K562 (cell line): Measurements from ENCODE around the gene PRKAG2.

Experiments
- CEBPZ ChIP-seq: fragments of 150-350 bp; IDR thresholded peaks from 2 replicates; pipeline ENCODE4 v1.6.1; 2014; ENCODE audit warnings: low read depth, mild to moderate bottlenecking, low read length, borderline replicate concordance
- CTCF ChIP-seq, 3 experiments: IDR thresholded peaks in 2 of 3; conservative IDR thresholded peaks in 1 of 3; 2 replicates each; pipeline ENCODE4 v1.5.1; 2011 to 2012; ENCODE audit warnings: low read length in 3 of 3, mild to moderate bottlenecking in 3 of 3, control low read depth in 2 of 3, improper control_type of control experiment in 1 of 3, inconsistent platforms in 1 of 3, low read depth in 1 of 3, mixed read lengths in 1 of 3, moderate library complexity in 1 of 3; ENCODE audit not compliant: insufficient read depth in 2 of 3
- MAX ChIP-seq: sonication (generic); formaldehyde crosslinking; IDR thresholded peaks from 2 replicates; pipeline ENCODE4 v1.9.0; 2022; ENCODE audit warnings: mild to moderate bottlenecking, missing genetic modification reagents
- PKNOX1 ChIP-seq: fragments of 450-650 bp; IDR thresholded peaks from 2 replicates; pipeline ENCODE4 v1.6.1; 2016

- TF ChIP-seq CEBPZ (no peak), MAX (no peak), CTCF (IDR thresholded peaks at IDR 0.05 in 2 of 3, conservative IDR thresholded peaks at IDR 0.05 in 1 of 3; ENCODE audit: insufficient read depth in 2 of 3, low read depth in 1 of 3, low read length in 3 of 3) (no peak), PKNOX1 (no peak)
Observed at GRCh38 chr7:151630358-151630757, 246.6 kb downstream of the PRKAG2 start.
